ENCODE measurements around the gene ADO.

- TF ChIP-seq CTCF (IDR thresholded peaks at IDR 0.05) (no peak), POLR2A (IDR thresholded peaks at IDR 0.05) (no peak)
Observed at GRCh38 chr10:62818426-62819011, 14.0 kb downstream of the ADO start.
